ENCODE results near the gene C15orf62.

GRCh38 chr15:40812721-40813425, 43.1 kb downstream of the C15orf62 start:
- TF ChIP-seq CTCF (IDR thresholded peaks at IDR 0.05) = no peak
- no peak for TF ChIP-seq POLR2A (IDR thresholded peaks at IDR 0.05)

All from thyroid gland (tissue), 4 donors.